Body of pancreas (tissue), 4 donors: ENCODE data around the gene HSP90AB1. TPM values are rescaled to one million over a fixed set of nuclear protein-coding genes. Genes with fewer than 3 reads are reported as not detected.
A peak's percentile ranks its signal among the peaks of the same experiment; 100 is the strongest.

Experiments
- ATAC-seq: fragments of 150-250 bp; one replicate; pipeline ENCODE4 v1.9.1; 2016
- DNase-seq, 4 donors: peaks; one replicate each; pipeline ENCODE4 v3.0.0-alpha.2; 2019
- H3K27ac ChIP-seq, 4 donors: fragments of 200-600 bp; sonication (generic); 1 replicate in 3 of 4; 2 replicates in 1 of 4; pipeline versions ENCODE4 v1.5.1 to v1.6.1; 2016 to 2019; ENCODE audit warnings: mild to moderate bottlenecking in 1 of 4, mixed read lengths in 1 of 4, moderate library complexity in 1 of 4
- H3K27me3 ChIP-seq, 2 donors: fragments of 200-600 bp; sonication (generic); one replicate each; pipeline ENCODE4 v1.6.0; 2016; ENCODE audit warnings: mild to moderate bottlenecking in 1 of 2
- H3K36me3 ChIP-seq, 2 donors: fragments of 200-600 bp; sonication (generic); replicated peaks in 1 of 2; 2 replicates each; pipeline ENCODE4 v1.5.1; 2016; ENCODE audit warnings: low read depth in 2 of 2; ENCODE audit not compliant: insufficient read depth in 1 of 2
- H3K4me1 ChIP-seq: fragments of 200-600 bp; sonication (generic); one replicate; pipeline ENCODE4 v1.6.0; 2016
- H3K4me3 ChIP-seq, 2 donors: fragments of 200-600 bp; sonication (generic); 1 replicate in 1 of 2; 2 replicates in 1 of 2; pipeline ENCODE4 v1.5.1; 2016 to 2019
- H3K9me3 ChIP-seq, 3 donors: fragments of 200-600 bp; sonication (generic); 1 replicate in 2 of 3; 2 replicates in 1 of 3; pipeline ENCODE4 v1.5.1; 2016
- POLR2A ChIP-seq, 3 donors: fragments of 450-650 bp; IDR thresholded peaks; one replicate each; pipeline ENCODE4 v1.6.1; 2016; ENCODE audit warnings: antibody characterized with exemption in 3 of 3, mild to moderate bottlenecking in 2 of 3
- WGBS, 2 donors: methylation state at CpG; one replicate each; pipeline ENCODE4 v1.1.5; 2017; 5-methylcytosine and 5-hydroxymethylcytosine counted together
- intact Hi-C: fragments of 100-400 bp; cut with DNase I; formaldehyde crosslinking; loops from one replicate; pipeline ENCODE4 v1.15.1; 2023
- total RNA-seq, 2 donors: library from RNA; depleted of rRNA; stranded (reverse); fragments of >200 nt; gene quantifications; one replicate each; pipeline ENCODE4 v1.1.0, GENCODE V29; 2016
- TF ChIP-seq, protein P1 (sequence below), 7 experiments: fragments of 450-650 bp in 4 of 7; fragments of 200-600 bp in 3 of 7; sonication (generic) in 3 of 7; IDR thresholded peaks; one replicate each; pipeline ENCODE4 v1.5.1; 2016 to 2019; ENCODE audit warnings: antibody characterized with exemption in 7 of 7

The HSP90AB1 gene
- total RNA-seq, 2 donors from 2014 or later = 269 to 441 TPM

GRCh38 chr6:44272999-44273566 is 26.2 kb downstream of the HSP90AB1 start:
- DNase-seq = no peak
- ATAC-seq = no peak
- Histone ChIP-seq H3K9me3 (no peaks in the 10 kb centered on the region), H3K27me3 (peaks cover 0 to 18% of the 10 kb centered on the region in 2 donors), H3K36me3 (no peaks in the 10 kb centered on the region), H3K27ac (no peak overlapping the region), H3K4me3 (no peak overlapping the region), H3K4me1 (peaks cover 12% of the 10 kb centered on the region)
- no peak for TF ChIP-seq POLR2A (IDR thresholded peaks at IDR 0.05)
- TF ChIP-seq, protein P1, sequence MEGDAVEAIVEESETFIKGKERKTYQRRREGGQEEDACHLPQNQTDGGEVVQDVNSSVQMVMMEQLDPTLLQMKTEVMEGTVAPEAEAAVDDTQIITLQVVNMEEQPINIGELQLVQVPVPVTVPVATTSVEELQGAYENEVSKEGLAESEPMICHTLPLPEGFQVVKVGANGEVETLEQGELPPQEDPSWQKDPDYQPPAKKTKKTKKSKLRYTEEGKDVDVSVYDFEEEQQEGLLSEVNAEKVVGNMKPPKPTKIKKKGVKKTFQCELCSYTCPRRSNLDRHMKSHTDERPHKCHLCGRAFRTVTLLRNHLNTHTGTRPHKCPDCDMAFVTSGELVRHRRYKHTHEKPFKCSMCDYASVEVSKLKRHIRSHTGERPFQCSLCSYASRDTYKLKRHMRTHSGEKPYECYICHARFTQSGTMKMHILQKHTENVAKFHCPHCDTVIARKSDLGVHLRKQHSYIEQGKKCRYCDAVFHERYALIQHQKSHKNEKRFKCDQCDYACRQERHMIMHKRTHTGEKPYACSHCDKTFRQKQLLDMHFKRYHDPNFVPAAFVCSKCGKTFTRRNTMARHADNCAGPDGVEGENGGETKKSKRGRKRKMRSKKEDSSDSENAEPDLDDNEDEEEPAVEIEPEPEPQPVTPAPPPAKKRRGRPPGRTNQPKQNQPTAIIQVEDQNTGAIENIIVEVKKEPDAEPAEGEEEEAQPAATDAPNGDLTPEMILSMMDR (IDR thresholded peaks at IDR 0.05) = no peak
- intact Hi-C loops = loop anchor here (5.0 kb wide), 1 partner anchor 64 kb away; no protein-coding TSS in a partner anchor
- WGBS, 2 donors = 72 to 83% methylated on average over 15 to 21 of the region's 23 CpGs

DNA sequence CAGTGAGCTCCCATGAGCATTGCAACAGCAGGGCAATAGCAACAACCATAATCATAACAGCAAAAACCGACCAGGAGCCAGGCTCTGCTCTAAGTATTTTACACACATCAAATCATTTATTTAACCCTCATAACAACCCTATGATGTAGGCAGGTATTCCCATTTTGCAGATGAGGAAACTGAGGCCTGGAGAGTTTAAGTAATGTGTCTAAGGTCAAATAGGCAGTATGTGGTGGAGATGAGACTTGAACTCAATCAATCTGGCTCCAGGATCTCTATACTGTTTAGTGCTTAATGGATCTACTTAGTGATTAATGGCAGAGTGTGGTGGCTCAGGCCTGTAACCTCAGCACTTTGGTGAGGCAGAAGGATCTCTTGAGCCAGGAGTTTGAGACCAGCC is 26.7 kb downstream of the HSP90AB1 start:
- Histone ChIP-seq H3K9me3 (no peaks in the 10 kb centered on the region), H3K36me3 (no peaks in the 10 kb centered on the region), H3K4me1 (peaks cover 12% of the 10 kb centered on the region), H3K4me3 (no peak overlapping the region), H3K27me3 (peaks cover 0 to 18% of the 10 kb centered on the region in 2 donors), H3K27ac (no peak overlapping the region)
- no peak for ATAC-seq
- WGBS, 2 donors = 25 to 52% methylated on average over 1 of the region's 1 CpG
- TF ChIP-seq, protein P1 (IDR thresholded peaks at IDR 0.05) = no peak
- TF ChIP-seq POLR2A (IDR thresholded peaks at IDR 0.05) = no peak
- DNase-seq = no peak
- intact Hi-C loops = loop anchor here (5.0 kb wide), 1 partner anchor 64 kb away; no protein-coding TSS in a partner anchor

DNA sequence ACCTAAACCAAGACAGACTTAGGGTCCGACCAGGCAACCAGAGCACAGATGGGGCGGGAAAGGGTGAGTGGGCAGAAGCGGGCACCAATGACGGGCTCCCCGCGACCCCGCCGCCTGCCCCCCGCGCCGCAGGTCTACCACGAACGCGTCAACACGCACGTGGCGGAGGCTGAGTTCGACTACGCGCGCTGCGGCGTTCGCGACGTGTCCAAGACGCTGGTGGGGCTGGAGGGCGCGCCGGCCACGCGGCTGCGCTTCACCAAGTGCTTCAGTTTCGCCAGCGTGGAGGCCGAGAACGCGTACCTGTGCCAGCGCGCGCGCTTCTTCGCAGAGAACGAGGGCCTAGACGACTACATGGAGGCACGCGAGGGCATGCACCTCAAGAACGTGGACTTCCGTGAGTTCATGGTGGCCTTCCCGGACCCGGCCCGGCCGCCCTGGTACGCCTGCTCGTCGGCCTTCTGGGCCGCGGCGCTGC is 28.4 kb downstream of the HSP90AB1 start:
- DNase-seq (no peak), ATAC-seq (no peak)
- WGBS, 2 donors = 74 to 83% methylated on average over 41 to 59 of the region's 59 CpGs
- H3K36me3 ChIP-seq = no peaks in the 10 kb centered on the region
- no peak overlapping the region for H3K27ac ChIP-seq
- peaks cover 12% of the 10 kb centered on the region for H3K4me1 ChIP-seq
- H3K9me3 ChIP-seq = no peaks in the 10 kb centered on the region
- TF ChIP-seq, protein P1 (IDR thresholded peaks at IDR 0.05) = no peak
- TF ChIP-seq POLR2A (IDR thresholded peaks at IDR 0.05) = no peak
- no peak overlapping the region for H3K4me3 ChIP-seq
- intact Hi-C loops = no loop called here
- H3K27me3 ChIP-seq = peaks cover 0 to 15% of the 10 kb centered on the region in 2 donors

GRCh38 chr6:44275749-44276648 is 29.1 kb downstream of the HSP90AB1 start:
- 11% methylated on average over 109 of the region's 109 CpGs; no CpG with 5 or more reads in 1 of the 2 donors for WGBS, 2 donors
- Histone ChIP-seq H3K36me3 (no peaks in the 10 kb centered on the region), H3K27me3 (peaks cover 0 to 15% of the 10 kb centered on the region in 2 donors), H3K4me1 (peaks cover 12% of the 10 kb centered on the region), H3K9me3 (no peaks in the 10 kb centered on the region), H3K4me3 (no peak overlapping the region), H3K27ac (no peak overlapping the region)
- DNase-seq (peak in 1 of 4 donors; percentile 42), ATAC-seq (peak; percentile 42)
- TF ChIP-seq, protein P1 (IDR thresholded peaks at IDR 0.05) = no peak
- no peak for TF ChIP-seq POLR2A (IDR thresholded peaks at IDR 0.05)
- intact Hi-C loops = no loop called here
